GM10847 (cell line): ENCODE results near the gene SPACA4.

Experiments
- POLR2A ChIP-seq: IDR thresholded peaks from 2 replicates; pipeline ENCODE4 v1.6.1; 2011; ENCODE audit not compliant: insufficient read length; ENCODE audit errors: extremely low read depth

The SPACA4 gene

DNA sequence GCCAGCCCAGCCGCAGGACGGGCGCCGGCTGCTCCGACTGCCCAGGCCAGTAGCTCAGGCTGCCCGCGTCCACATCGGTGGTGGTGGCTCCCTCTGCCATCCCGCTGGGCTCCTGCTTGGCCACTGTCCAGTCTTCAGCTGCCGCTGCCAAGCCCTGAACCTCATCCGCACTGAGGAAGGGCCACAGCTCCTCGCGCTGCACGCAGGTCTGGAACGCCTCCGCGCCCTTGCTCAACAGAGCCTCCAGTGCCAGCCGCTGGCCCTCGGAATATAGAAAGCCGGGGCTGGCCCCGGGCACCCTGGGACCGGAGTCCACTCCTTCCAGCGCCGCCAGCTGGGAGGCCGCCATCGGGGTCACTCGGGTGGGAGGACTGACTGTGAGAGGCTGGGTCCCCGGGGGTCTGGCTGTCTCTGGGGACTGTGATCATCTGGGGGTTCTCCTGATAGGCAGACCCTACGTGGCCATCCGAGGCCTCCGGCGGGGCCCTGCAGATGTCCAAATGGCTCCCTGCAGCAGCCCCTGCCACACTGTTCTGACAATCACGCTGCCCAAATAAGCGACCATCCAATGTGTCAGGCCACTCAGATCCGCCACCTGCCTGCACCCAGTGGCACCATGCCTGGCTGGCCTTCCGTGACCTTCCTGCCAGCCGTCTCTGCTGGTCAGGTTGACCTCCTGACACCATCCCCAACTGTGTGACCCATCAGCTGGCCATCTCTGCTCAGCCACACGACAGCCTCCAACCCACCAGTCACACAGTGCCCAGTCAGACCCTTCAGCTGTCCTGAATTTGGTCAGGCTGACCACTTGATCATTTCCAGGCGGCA lies 6.7 kb downstream of the SPACA4 start:
- TF ChIP-seq POLR2A: no peak

DNA sequence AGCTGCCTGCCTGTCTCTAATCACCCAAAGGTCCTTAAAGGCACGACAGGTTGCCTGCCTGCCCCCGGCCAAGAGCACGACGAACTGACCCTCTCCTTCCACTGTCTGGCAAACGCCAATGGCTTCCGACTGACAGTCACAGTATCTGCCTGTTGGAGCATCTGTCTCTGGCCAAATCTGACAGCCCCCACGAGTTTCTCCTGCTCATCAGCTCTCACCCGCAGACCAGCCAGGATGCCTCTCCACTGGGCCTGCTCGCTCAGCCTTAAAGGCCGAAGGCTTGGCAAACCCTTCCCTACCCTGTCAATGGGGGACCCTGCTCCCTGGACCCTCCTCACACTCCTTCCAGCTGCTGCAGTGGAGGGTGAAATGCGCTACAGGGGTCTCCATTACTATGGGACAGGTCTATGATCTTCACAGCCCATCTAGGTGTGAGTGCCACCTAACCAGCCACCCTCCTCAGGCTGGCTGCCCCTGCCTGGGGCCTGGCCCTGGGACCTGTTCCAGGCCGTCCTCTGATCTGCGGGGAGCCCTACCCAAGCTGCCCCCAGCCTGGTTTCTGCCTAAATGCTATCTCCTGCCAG lies 7.4 kb downstream of the SPACA4 start:
- peak; percentile 4 for TF ChIP-seq POLR2A

DNA sequence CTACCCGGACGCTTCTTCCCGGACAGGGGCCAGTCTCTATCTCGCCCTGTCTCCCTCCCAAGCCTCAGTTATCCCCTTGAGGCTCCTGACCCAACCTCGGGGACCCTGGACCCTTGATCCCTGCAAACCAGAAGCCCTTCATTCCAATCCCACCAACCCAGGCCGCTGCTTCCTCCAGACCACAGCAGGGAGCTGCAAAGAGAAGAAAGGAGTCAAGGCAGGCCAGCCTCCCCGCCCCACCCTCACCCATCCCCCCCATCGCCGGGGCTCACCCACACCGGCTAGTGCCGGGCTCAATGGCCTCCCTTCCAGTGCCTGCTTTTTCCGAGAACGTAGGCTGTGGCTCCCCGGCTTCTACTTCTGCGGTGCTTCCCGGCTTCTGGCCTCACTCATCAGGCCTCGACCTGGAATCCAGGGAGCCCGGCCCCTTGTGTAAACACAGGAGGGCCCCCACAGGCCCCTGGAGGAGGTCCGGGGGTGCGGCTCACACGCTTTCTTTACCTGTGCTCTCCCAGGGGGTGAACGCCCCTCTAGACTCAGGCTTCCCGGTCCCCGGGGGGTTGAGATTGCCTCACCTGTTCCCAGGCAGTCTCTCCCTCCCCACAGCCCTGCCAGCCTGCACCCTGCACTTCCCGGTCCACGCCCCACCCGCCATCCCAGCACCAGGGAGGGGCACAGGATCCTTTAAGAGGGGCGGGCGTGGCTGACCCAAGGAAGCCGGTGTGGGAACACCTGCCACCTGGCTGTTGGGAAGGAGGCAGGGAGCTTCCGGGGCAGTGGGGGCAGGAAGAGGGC lies 8.1 kb downstream of the SPACA4 start, which contains the start of gene FAM83E:
Gene FAM83E, minus strand, starts transcription at position 641 of the 795 bp plus-strand sequence. CDS start 1,704 bp downstream, outside the sequence.
- TF ChIP-seq POLR2A: peak; percentile 21

DNA sequence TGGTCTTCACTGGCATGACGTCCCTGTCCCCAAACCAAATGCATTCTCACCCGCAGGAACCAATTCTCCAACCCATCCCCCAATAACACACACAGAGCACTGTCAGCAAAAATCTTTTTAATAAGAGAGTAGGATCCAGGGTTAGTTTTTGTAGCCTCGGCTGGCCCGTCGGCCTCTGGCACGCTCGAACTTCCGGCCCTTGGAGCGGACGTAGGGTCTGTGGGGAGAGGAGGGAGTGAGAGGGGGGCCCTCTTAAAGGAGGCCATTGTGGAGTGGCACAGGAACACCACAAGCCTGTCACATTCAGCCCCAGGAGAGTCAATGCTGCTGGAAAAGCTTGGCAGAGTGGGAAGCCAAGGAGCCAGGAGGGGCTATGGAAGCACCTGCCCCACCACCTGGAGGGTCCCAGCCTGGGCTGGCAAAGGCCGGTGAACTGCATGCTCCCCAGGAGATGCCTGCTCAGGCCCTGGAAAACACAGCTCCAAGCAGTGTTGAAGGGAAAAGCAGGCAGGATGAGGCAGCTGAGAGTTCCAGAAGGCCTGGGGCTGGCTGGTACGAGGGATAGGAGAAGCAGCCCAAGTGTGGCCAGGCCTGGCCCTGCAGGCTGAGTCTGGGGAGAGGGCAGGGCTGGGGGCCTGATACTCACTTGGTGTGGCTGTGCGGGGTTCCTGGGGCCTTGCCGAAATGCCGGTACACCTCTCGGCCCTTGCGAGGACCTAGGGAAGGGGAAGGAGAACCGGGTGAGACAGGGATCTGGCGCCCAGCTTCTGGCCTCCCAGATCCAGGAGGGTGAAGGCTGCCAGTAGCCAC lies 8.9 kb downstream of the SPACA4 start:
- TF ChIP-seq POLR2A: no peak

DNA sequence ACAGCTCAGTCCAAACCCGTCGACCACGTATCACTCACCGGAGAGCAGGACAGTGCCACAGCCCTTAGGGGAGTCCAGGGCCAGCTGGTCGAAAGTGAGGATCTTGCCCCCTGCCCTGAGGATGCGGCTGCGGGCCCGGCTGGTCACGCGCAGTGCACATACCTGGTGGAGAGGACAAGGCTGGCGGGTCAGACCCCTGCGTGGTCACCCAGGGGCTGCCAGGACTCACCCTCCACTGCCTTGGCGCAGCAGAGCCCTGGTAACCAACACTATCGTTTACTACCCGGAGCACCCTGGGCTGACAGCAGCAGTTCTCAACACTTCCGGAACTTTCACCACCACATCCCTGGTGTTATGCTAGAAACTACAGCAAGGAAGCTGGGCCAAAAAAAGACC lies 9.5 kb downstream of the SPACA4 start:
- TF ChIP-seq POLR2A: no peak

GRCh38 chr19:48616491-48617056 lies 10.0 kb downstream of the SPACA4 start:
- no peak for TF ChIP-seq POLR2A

- TF ChIP-seq POLR2A: no peak
These were observed 10.8 kb downstream of the SPACA4 start for GRCh38 chr19:48617146-48617937.

GRCh38 chr19:48618278-48618915 lies 11.9 kb downstream of the SPACA4 start:
- no peak for TF ChIP-seq POLR2A

DNA sequence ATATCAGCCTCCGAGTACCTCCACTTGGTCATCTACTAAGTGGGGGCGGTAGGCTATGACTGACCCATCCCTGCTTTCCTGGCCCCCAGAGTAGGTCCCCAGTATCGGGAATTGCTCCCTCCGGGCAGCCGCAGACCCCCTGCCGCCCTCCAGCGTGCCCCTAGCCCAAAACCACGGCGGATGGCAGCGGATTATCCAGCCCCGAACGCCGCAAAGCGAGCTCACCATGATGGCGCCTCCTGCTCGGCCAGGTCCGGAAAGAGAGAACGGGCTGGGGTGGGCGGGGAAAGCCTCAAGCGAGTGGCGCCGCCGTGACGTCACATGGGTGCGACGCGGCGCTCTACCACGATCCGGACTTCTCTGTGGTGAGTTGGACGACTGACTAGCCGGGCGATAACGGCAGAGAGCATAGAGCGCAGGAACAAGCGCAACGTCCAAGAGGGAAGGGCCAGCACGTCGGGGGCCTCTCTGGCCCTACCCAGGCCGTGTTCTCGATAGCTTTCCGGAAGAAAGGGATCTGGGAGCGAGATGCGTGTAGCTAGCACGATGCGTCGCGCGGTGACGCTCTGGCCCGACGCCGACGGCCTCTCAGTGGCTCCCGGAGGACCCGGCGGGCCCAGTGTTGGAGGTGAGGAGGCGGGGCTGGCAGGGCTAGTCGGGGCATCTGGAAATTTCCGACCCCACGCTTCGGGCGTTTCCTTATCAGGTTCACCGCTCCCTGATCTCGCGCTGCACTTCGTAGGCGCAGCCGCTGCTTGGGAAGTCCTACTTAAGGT lies 12.6 kb downstream of the SPACA4 start, which contains the start of the genes RPL18 and SPHK2:
Gene RPL18, minus strand, starts transcription at position 263 of the 776 bp plus-strand sequence. Its CDS starts 35 bp downstream, at position 228.
Gene SPHK2, plus strand, starts transcription at position 591 of the 776 bp plus-strand sequence. CDS start 1,009 bp downstream, outside the sequence.
- TF ChIP-seq POLR2A: peak; percentile 99

DNA sequence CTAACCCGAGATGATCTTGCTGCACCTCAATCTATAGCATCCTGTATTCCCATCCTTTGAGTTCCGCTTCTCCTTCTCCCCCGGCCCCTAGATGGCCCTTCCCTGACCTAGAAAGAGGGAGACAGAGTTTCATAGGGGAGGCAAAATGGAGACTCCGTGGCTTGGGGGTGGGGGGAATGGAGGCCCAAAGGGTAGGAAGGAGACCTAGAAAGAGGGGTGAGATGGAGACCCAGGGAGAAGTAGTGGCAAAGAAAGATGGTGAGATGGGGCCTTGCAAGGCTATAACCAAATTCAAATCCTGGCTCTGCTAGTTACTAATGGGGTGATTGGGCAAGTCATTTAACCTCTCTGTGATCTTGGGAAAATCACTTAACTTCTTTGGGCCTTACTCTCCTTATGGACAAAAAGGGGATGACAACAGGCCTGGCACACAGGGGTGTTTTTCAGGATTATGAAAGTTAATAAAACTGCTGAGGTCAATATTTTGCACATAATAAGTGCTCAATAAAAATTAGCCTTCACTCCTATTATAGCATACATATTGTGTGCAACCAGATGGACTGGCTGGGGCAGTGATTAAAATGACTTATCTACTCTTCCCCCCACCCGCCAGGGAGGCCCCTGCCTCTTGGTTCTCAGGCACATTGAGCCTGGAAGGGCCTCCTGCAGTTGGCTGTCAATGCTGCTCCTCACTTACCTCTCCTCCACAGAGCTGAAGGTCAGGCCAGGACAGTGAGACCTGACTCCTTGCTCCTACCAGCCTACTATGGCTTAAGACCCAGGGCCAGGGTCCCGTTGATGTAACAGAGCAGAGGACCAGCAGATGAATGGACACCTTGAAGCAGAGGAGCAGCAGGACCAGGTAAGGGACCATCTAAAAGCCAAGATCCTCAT lies 13.4 kb downstream of the SPACA4 start:
- no peak for TF ChIP-seq POLR2A

DNA sequence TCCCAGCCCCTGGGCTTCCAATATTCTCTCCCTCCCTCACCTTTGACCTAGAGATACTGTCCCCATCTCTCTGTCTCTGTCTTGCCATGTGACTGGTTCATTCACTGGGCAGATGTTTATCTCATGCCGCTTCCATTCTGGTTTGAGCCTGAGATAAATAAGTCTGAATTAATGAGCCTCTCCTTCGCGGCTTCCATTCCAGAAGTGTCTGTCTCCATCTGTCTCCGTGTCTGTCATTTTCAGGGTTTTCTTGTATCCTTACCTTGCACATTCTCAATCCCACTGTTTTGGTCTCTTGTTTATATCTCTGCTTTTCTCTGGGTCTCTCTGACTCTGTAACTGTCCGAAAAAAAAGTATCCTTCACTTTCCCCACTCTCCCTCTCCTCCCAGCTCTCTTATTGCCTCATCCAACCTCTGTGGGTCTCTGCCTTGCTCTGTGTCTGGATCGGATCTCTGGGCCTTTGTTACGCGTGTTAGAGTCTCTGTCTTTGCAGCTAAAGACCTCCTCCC lies 17.1 kb downstream of the SPACA4 start:
- no peak for TF ChIP-seq POLR2A

DNA sequence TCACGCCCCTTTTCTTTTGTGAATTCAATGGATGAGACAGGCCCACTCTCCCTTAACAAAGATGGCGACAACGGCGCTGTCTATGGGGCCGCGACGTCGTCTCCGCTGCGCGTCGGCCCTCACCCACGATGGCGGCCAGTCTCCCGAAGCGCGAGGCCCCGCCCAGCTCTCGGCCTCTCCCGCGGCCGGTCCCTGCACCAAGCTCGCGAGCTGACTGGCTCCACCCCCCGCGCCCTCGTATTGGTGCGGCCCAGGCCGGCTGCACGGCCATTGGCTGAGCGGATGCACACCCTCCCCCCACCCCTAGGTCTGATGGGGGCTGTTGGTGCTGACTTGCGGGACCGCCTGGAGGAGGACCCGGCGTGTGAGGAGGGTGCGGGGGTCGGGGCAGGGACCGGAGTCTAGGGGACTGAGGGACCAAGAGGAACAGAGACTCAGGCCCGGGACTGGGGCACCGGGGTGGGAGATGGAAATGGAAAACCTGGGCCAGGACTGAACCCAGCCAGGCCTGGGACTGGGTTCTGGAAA lies 17.6 kb downstream of the SPACA4 start:
- no peak for TF ChIP-seq POLR2A
